Peyer's patch (tissue), 4 donors: ENCODE data around the gene STAM2.

Experiments used
- CTCF ChIP-seq, 6 experiments: fragments of 450-650 bp in 4 of 6; fragments of 200-600 bp in 2 of 6; sonication (generic) in 1 of 6; IDR thresholded peaks; one replicate each; pipeline ENCODE4 v1.5.1; 2017 to 2019; ENCODE audit warnings: antibody characterized with exemption in 6 of 6, mild to moderate bottlenecking in 3 of 6, moderate library complexity in 1 of 6
- POLR2A ChIP-seq, 2 donors: fragments of 450-650 bp; IDR thresholded peaks; one replicate each; pipeline ENCODE4 v1.5.1; 2017; ENCODE audit warnings: antibody characterized with exemption in 2 of 2, mild to moderate bottlenecking in 2 of 2, moderate library complexity in 2 of 2

- no peak for TF ChIP-seq POLR2A (IDR thresholded peaks at IDR 0.05)
- TF ChIP-seq CTCF (IDR thresholded peaks at IDR 0.05) = no peak
Measured at GRCh38 chr2:152072011-152072410, 103.6 kb downstream of the STAM2 start.
